Stomach (tissue), 9 donors: ENCODE measurements around the gene DCDC2C. TPM values are rescaled to one million over a fixed set of nuclear protein-coding genes. Genes with fewer than 3 reads are reported as not detected.

Source experiments
- DNase-seq, 2 donors: peaks; one replicate each; pipeline versions ENCODE4 v3.0.0 to v3.0.0-alpha.2; 2013 to 2019
- H3K27ac ChIP-seq, 5 donors: fragments of 200-600 bp in 4 of 5; sonication (generic) in 4 of 5; one replicate each; pipeline ENCODE4 v1.5.1; 2013 to 2019; ENCODE audit warnings: mild to moderate bottlenecking in 1 of 5, moderate library complexity in 1 of 5
- H3K27me3 ChIP-seq, 3 donors: fragments of 200-600 bp; sonication (generic); one replicate each; pipeline ENCODE4 v1.5.1; 2017 to 2019; ENCODE audit warnings: mixed run types in 1 of 3
- H3K36me3 ChIP-seq, 4 donors: fragments of 200-600 bp; sonication (generic); 1 replicate in 3 of 4; 2 replicates in 1 of 4; pipeline ENCODE4 v1.5.1; 2016 to 2019
- H3K4me1 ChIP-seq, 4 donors: fragments of 200-600 bp; sonication (generic); one replicate each; pipeline ENCODE4 v1.5.1; 2016 to 2019
- H3K4me3 ChIP-seq, 4 donors: fragments of 200-600 bp; sonication (generic) in 3 of 4; one replicate each; pipeline ENCODE4 v1.5.1; 2016 to 2019; ENCODE audit warnings: mild to moderate bottlenecking in 1 of 4
- H3K9me3 ChIP-seq, 4 donors: fragments of 200-600 bp; sonication (generic); one replicate each; pipeline ENCODE4 v1.5.1; 2016 to 2019
- EP300 ChIP-seq: sonication (generic); formaldehyde crosslinking; IDR thresholded peaks from one replicate; pipeline ENCODE4 v1.6.1; 2017; ENCODE audit warnings: antibody characterized with exemption
- POLR2A ChIP-seq, 4 donors: fragments of 450-650 bp; IDR thresholded peaks; one replicate each; pipeline ENCODE4 v1.6.1; 2016; ENCODE audit warnings: antibody characterized with exemption in 4 of 4, control low read depth in 2 of 4, mild to moderate bottlenecking in 1 of 4, moderate library complexity in 1 of 4
- POLR2AphosphoS5 ChIP-seq, 3 donors: sonication (generic); formaldehyde crosslinking; IDR thresholded peaks; one replicate each; pipeline ENCODE4 v1.6.1; 2016; ENCODE audit warnings: antibody characterized with exemption in 3 of 3
- WGBS, 5 donors: extraction: QIAGEN DNeasy Blood & Tissue Kit in 3 of 5; methylation state at CpG; one replicate each; pipeline versions ENCODE4 v1.1.5 to v1.1.7; 2013 to 2018; 5-methylcytosine and 5-hydroxymethylcytosine counted together
- intact Hi-C: fragments of 100-400 bp; cut with DNase I; formaldehyde crosslinking; loops from one replicate; pipeline ENCODE4 v1.15.1; 2023; ENCODE audit warnings: low total_unique reads
- polyA plus RNA-seq, 3 donors: library from polyadenylated mRNA; stranded (reverse); fragments of 200-250 nt; gene quantifications; one replicate each; pipeline ENCODE4 v1.2.3, GENCODE V29; 2013
- total RNA-seq, 5 donors: library from RNA; depleted of rRNA; stranded (reverse); fragments of >200 nt; gene quantifications; one replicate each; pipeline versions ENCODE4 v1.1.0 to v1.2.3, GENCODE V29; 2014 to 2016
- TF ChIP-seq, protein P1 (sequence below), 7 experiments: fragments of 450-650 bp in 4 of 7; fragments of 200-600 bp in 3 of 7; sonication (generic) in 3 of 7; IDR thresholded peaks; one replicate each; pipeline ENCODE4 v1.5.1; 2016 to 2019; ENCODE audit warnings: antibody characterized with exemption in 7 of 7, control low read depth in 2 of 7, mild to moderate bottlenecking in 1 of 7
- donor health status: healthy with polysubstance abuse.
- donor health status: Bipolar disorder and iron deficiency.
- donor health status: healthy.

The DCDC2C gene
- total and polyA plus RNA-seq, 8 donors = not detected

DNA sequence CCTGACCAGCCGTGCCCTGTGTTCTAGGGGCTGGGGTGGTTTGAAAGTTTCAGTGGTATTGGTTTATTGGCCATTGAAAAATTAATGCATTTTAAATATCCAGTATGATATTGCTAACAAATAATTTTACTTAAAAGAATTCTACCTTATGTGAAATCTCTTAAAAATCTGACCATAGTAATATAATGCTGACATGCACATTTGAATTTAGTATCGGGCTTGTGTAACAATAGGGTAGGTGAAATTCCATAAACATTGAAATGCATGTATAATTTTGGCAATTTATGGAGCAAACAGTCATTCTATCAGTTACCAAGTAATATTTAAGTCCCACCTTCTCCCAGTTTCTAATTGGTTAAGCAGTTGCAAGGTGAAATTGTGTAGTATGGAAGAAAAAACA is 170.5 kb downstream of the DCDC2C start:
- TF ChIP-seq, protein P1, sequence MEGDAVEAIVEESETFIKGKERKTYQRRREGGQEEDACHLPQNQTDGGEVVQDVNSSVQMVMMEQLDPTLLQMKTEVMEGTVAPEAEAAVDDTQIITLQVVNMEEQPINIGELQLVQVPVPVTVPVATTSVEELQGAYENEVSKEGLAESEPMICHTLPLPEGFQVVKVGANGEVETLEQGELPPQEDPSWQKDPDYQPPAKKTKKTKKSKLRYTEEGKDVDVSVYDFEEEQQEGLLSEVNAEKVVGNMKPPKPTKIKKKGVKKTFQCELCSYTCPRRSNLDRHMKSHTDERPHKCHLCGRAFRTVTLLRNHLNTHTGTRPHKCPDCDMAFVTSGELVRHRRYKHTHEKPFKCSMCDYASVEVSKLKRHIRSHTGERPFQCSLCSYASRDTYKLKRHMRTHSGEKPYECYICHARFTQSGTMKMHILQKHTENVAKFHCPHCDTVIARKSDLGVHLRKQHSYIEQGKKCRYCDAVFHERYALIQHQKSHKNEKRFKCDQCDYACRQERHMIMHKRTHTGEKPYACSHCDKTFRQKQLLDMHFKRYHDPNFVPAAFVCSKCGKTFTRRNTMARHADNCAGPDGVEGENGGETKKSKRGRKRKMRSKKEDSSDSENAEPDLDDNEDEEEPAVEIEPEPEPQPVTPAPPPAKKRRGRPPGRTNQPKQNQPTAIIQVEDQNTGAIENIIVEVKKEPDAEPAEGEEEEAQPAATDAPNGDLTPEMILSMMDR (IDR thresholded peaks at IDR 0.05) = no peak
- TF ChIP-seq EP300 (no peak), POLR2A (IDR thresholded peaks at IDR 0.05) (no peak), POLR2AphosphoS5 (IDR thresholded peaks at IDR 0.05) (no peak)
- intact Hi-C loops = no loop called here
- 64 to 76% (median 68%) methylated on average over 2 of the region's 2 CpGs for WGBS, 5 donors
- Histone ChIP-seq H3K27ac (no peak overlapping the region), H3K4me1 (no peaks in the 10 kb centered on the region), H3K4me3 (no peak overlapping the region), H3K27me3 (no peaks in the 10 kb centered on the region), H3K36me3 (no peaks in the 10 kb centered on the region), H3K9me3 (no peaks in the 10 kb centered on the region)
- DNase-seq = no peak

- TF ChIP-seq POLR2AphosphoS5 (IDR thresholded peaks at IDR 0.05) (no peak), EP300 (no peak), POLR2A (IDR thresholded peaks at IDR 0.05) (no peak)
- TF ChIP-seq, protein P1 (IDR thresholded peaks at IDR 0.05) = no peak
- Histone ChIP-seq H3K9me3 (no peaks in the 10 kb centered on the region), H3K27ac (no peak overlapping the region), H3K27me3 (no peaks in the 10 kb centered on the region), H3K4me3 (no peak overlapping the region), H3K36me3 (no peaks in the 10 kb centered on the region), H3K4me1 (no peaks in the 10 kb centered on the region)
- DNase-seq = no peak
- intact Hi-C loops = no loop called here
- WGBS, 5 donors = 72 to 84% (median 77%) methylated on average over 4 of the region's 4 CpGs
Measured at GRCh38 chr2:3876221-3876620, 172.8 kb downstream of the DCDC2C start.

- H3K27ac ChIP-seq = no peak overlapping the region
- intact Hi-C loops = no loop called here
- no peaks in the 10 kb centered on the region for H3K27me3 ChIP-seq
- no peaks in the 10 kb centered on the region for H3K36me3 ChIP-seq
- 33 to 63% (median 61%) methylated on average over 3 of the region's 3 CpGs for WGBS, 5 donors
- no peaks in the 10 kb centered on the region for H3K9me3 ChIP-seq
- TF ChIP-seq POLR2A (IDR thresholded peaks at IDR 0.05) (no peak), EP300 (no peak), POLR2AphosphoS5 (IDR thresholded peaks at IDR 0.05) (no peak)
- TF ChIP-seq, protein P1 (IDR thresholded peaks at IDR 0.05) = no peak
- no peak overlapping the region for H3K4me3 ChIP-seq
- no peaks in the 10 kb centered on the region for H3K4me1 ChIP-seq
- peak in 1 of 2 donors; percentile 75 for DNase-seq
Measured at GRCh38 chr2:3876685-3877084, 173.3 kb downstream of the DCDC2C start.

DNA sequence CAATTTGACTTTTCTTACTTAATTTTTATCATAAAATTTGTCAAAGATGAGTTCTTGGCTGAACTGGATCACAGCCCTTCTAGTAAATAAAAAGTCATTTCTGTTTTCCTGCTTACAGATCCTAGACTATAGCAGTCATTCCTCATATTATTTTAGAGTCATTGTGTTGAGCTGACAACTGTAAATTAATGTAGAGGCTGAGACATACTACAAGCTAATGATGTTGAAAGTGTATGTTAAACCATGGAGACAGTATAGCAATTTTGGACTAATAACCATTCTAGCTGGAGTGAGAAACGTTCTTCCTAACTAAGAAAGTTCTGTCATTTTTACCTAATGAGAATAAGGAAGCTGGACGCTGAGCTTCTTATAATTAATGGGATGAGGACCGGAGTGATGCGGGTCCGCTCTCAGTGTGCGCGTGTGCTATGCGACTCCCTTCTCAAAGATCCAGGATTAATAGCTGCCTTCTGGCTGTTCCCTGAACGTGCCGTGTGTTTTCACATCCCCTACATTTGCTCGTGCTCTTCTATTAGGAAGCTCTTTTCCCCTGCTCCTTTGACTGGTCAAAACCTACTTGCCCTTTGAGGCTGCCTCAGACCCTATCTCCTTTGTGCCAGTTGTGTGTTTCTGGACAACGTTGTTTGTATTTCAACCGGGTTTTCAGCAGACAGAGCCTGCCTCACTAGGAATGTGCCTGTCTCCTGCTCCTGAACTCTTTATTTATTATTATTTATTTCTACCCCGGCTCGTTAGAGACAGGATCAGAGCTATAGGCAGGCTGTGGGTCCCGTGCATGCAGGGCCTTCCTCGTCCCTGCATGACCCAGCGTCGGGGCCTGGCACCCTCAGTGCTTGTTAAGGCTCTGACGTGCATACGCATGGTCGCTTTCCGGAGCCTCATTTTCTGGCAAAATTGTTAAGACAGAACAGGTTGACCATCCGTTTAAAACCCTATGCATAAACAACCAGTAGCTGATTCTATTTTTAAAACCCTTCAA is 182.6 kb downstream of the DCDC2C start:
- Histone ChIP-seq H3K9me3 (peaks cover 0 to 7% (median 0%) of the 10 kb centered on the region in 4 donors), H3K4me3 (no peak overlapping the region), H3K36me3 (no peaks in the 10 kb centered on the region), H3K27me3 (no peaks in the 10 kb centered on the region), H3K4me1 (no peaks in the 10 kb centered on the region), H3K27ac (no peak overlapping the region)
- WGBS, 5 donors = 57 to 73% (median 71%) methylated on average over 24 of the region's 24 CpGs
- TF ChIP-seq POLR2A (IDR thresholded peaks at IDR 0.05) (no peak), POLR2AphosphoS5 (IDR thresholded peaks at IDR 0.05) (no peak)
- intact Hi-C loops = no loop called here
- no peak for DNase-seq

GRCh38 chr2:3895021-3895420 is 191.6 kb downstream of the DCDC2C start:
- Histone ChIP-seq H3K4me3 (no peak overlapping the region), H3K4me1 (no peaks in the 10 kb centered on the region), H3K9me3 (peaks cover 0 to 10% (median 0%) of the 10 kb centered on the region in 4 donors), H3K36me3 (no peaks in the 10 kb centered on the region), H3K27ac (no peak overlapping the region), H3K27me3 (no peaks in the 10 kb centered on the region)
- TF ChIP-seq, protein P1 (IDR thresholded peaks at IDR 0.05) = no peak
- TF ChIP-seq POLR2AphosphoS5 (IDR thresholded peaks at IDR 0.05) (no peak), POLR2A (IDR thresholded peaks at IDR 0.05) (no peak), EP300 (no peak)
- DNase-seq = no peak
- WGBS, 5 donors = 48 to 70% (median 58%) methylated on average over 2 of the region's 2 CpGs
- intact Hi-C loops = no loop called here
